DMS153 treated with DMSO at 0.1 percent for 48 hours (cell line): ENCODE results near the gene NUP155.
"Not testable (repeated sequence)": the region's sequence is repeated elsewhere in the genome, so short reads cannot be mapped to it uniquely, and the experiment has no call there.

Experiments
- DNase-seq: peaks from one replicate; lab custom pipeline; 2025; ENCODE audit not compliant: unreplicated experiment; lab: John Stamatoyannopoulos, UW

NUP155 gene

GRCh38 chr5:37370864-37371726 is at the start of gene NUP155:
Gene NUP155 (minus strand): TSS chr5:37371106. CDS start chr5:37370977, 129 bp downstream.
- DNase-seq: peak; percentile 95

- no peak for DNase-seq
Observed at GRCh38 chr5:37417347-37417746, 46.4 kb upstream of the NUP155 start.

GRCh38 chr5:37415456-37415855 is 44.5 kb upstream of the NUP155 start:
- not testable (repeated sequence) for DNase-seq

GRCh38 chr5:37412515-37412914 is 41.6 kb upstream of the NUP155 start:
- no peak for DNase-seq

- no peak for DNase-seq
Observed at GRCh38 chr5:37400501-37400900, 29.6 kb upstream of the NUP155 start.

- no peak for DNase-seq
Observed at GRCh38 chr5:37396352-37396751, 25.4 kb upstream of the NUP155 start.

- no peak for DNase-seq
Observed at GRCh38 chr5:37391591-37391990, 20.7 kb upstream of the NUP155 start.

- DNase-seq: peak; percentile 53
Observed at GRCh38 chr5:37379100-37379628, 8.3 kb upstream of the NUP155 start, which contains the start of gene WDR70. Gene WDR70 (plus strand): TSS chr5:37379318. CDS start chr5:37379368, 50 bp downstream.

GRCh38 chr5:37378066-37378465 is 7.2 kb upstream of the NUP155 start:
- not testable (repeated sequence) for DNase-seq

- DNase-seq: no peak
Observed at GRCh38 chr5:37375091-37375490, 4.2 kb upstream of the NUP155 start.

GRCh38 chr5:37370550-37370863 is 399 bp downstream of the NUP155 start:
- DNase-seq: no peak

- DNase-seq: no peak
Observed at GRCh38 chr5:37355161-37355560, 15.7 kb downstream of the NUP155 start.

GRCh38 chr5:37342741-37343140 is 28.2 kb downstream of the NUP155 start:
- DNase-seq: not testable (repeated sequence)

GRCh38 chr5:37334754-37335153 is 36.2 kb downstream of the NUP155 start:
- DNase-seq: not testable (repeated sequence)

GRCh38 chr5:37326536-37326935 is 44.4 kb downstream of the NUP155 start:
- no peak for DNase-seq

GRCh38 chr5:37323607-37324006 is 47.3 kb downstream of the NUP155 start:
- no peak for DNase-seq

- DNase-seq: no peak
Observed at GRCh38 chr5:37319037-37319782, 51.7 kb downstream of the NUP155 start.

- DNase-seq: no peak
Observed at GRCh38 chr5:37316027-37316426, 54.9 kb downstream of the NUP155 start.

GRCh38 chr5:37310360-37310759 is 60.5 kb downstream of the NUP155 start:
- no peak for DNase-seq

GRCh38 chr5:37308793-37309192 is 62.1 kb downstream of the NUP155 start:
- no peak for DNase-seq

GRCh38 chr5:37304888-37305287 is 66.0 kb downstream of the NUP155 start:
- no peak for DNase-seq

- DNase-seq: not testable (repeated sequence)
Observed at GRCh38 chr5:37296313-37296712, 74.6 kb downstream of the NUP155 start.
